Ovary (tissue), 9 donors: Measurements from ENCODE around the gene POU2AF3. TPM values are rescaled to one million over a fixed set of nuclear protein-coding genes. Genes with fewer than 3 reads are reported as not detected.

Source experiments
- DNase-seq, 5 donors: peaks; one replicate each; pipeline ENCODE4 v3.0.0-alpha.2; 2019 to 2020
- H3K27ac ChIP-seq, 2 donors: fragments of 200-600 bp; one replicate each; pipeline versions ENCODE4 v1.5.1 to v1.8.0; 2019 to 2022
- H3K27me3 ChIP-seq: fragments of 200-600 bp; one replicate; pipeline ENCODE4 v1.8.0; 2022
- H3K36me3 ChIP-seq: fragments of 200-600 bp; sonication (generic); one replicate; pipeline ENCODE4 v1.5.1; 2019
- H3K4me1 ChIP-seq: one replicate; pipeline ENCODE4 v1.8.1; 2013; ENCODE audit warnings: mild to moderate bottlenecking, moderate library complexity; ENCODE audit not compliant: insufficient read depth
- H3K4me3 ChIP-seq: fragments of 200-600 bp; sonication (generic); one replicate; pipeline ENCODE4 v1.5.1; 2017
- H3K9me3 ChIP-seq, 2 donors: fragments of 200-600 bp in 1 of 2; sonication (generic) in 1 of 2; one replicate each; pipeline versions ENCODE4 v1.5.1 to v1.8.1; 2013 to 2019; ENCODE audit warnings: mild to moderate bottlenecking in 1 of 2, moderate library complexity in 1 of 2
- EP300 ChIP-seq: sonication (generic); formaldehyde crosslinking; IDR thresholded peaks from one replicate; pipeline ENCODE4 v1.6.1; 2017; ENCODE audit warnings: antibody characterized with exemption
- POLR2A ChIP-seq: fragments of 450-650 bp; IDR thresholded peaks from one replicate; pipeline ENCODE4 v1.6.1; 2017; ENCODE audit warnings: antibody characterized with exemption, mild to moderate bottlenecking, moderate library complexity
- WGBS, 3 donors: extraction: QIAGEN DNeasy Blood & Tissue Kit in 1 of 3; methylation state at CpG; one replicate each; pipeline versions ENCODE4 v1.1.5 to v1.1.7; 2013 to 2017; 5-methylcytosine and 5-hydroxymethylcytosine counted together
- intact Hi-C, 4 donors: fragments of 100-400 bp; cut with DNase I; formaldehyde crosslinking; loops; one replicate each; pipeline versions ENCODE4 v1.11.0 to v1.15.1; 2022 to 2023
- polyA plus RNA-seq, 2 donors: library from polyadenylated mRNA; stranded (reverse); fragments of 200-250 nt in 1 of 2; fragments of 350-450 nt in 1 of 2; fragmentation: Illumina TruSeq in 1 of 2; extraction: RNeasy Lipid Tissue Mini Kit (QIAGEN cat#74804) in 1 of 2; gene quantifications; one replicate each; pipeline ENCODE4 v1.2.3, GENCODE V29; 2013 to 2014
- total RNA-seq, 7 donors: library from RNA; depleted of rRNA in 2 of 7; stranded (reverse); fragments of >200 nt in 2 of 7; fragmentation: NEBNext Ultra II Directional in 3 of 7; extraction: Animal tissue kit (Norgen Biotek cat#: 25700) in 3 of 7; gene quantifications; one replicate each; pipeline versions ENCODE4 v1.1.0 to v1.2.4, GENCODE V29; 2016 to 2023
- TF ChIP-seq, protein P1 (sequence below), 3 donors: fragments of 450-650 bp in 2 of 3; fragments of 200-600 bp in 1 of 3; IDR thresholded peaks; one replicate each; pipeline versions ENCODE4 v1.5.1 to v1.8.0; 2016 to 2022; ENCODE audit warnings: antibody characterized with exemption in 3 of 3, mild to moderate bottlenecking in 1 of 3
- donor health status: DM: no; HTN: no; CAD: no; lungs with moderate emphysema.
- donor health status: DM: no; HTN: no; CAD: no.
- donor health status: Bipolar disorder and iron deficiency.
- donor health status: DM: yes; HTN: yes; CAD: no.
- donor health status: DM: no; HTN: no; CAD: no.
- donor health status: DM: yes; HTN: yes; CAD: no.

Gene POU2AF3
- total and polyA plus RNA-seq, 9 donors = 2.1 to 11.8 (median 7.4) TPM

DNA sequence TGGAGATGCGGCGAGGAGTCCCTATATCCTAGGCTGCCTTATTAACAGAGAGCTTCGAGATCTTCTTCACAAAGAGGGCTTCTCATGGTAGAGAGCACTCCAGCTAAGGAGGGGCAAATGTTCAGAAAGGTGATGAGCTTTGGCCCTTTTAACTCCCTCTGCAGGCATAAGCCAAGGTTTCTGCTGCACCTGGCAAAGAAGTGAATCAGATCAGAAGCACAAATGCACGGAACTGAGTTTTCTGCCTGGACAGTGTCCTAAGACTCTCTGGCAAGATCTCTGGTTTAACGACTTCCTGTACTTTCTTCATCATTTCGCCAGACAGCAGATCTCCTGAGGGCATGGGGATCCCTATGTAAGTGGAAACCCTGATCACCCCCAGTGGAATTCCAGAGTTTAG is 37.2 kb downstream of the POU2AF3 start:
- H3K9me3 ChIP-seq = no peaks in the 10 kb centered on the region
- no peak for TF ChIP-seq EP300
- TF ChIP-seq, protein P1, sequence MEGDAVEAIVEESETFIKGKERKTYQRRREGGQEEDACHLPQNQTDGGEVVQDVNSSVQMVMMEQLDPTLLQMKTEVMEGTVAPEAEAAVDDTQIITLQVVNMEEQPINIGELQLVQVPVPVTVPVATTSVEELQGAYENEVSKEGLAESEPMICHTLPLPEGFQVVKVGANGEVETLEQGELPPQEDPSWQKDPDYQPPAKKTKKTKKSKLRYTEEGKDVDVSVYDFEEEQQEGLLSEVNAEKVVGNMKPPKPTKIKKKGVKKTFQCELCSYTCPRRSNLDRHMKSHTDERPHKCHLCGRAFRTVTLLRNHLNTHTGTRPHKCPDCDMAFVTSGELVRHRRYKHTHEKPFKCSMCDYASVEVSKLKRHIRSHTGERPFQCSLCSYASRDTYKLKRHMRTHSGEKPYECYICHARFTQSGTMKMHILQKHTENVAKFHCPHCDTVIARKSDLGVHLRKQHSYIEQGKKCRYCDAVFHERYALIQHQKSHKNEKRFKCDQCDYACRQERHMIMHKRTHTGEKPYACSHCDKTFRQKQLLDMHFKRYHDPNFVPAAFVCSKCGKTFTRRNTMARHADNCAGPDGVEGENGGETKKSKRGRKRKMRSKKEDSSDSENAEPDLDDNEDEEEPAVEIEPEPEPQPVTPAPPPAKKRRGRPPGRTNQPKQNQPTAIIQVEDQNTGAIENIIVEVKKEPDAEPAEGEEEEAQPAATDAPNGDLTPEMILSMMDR (IDR thresholded peaks at IDR 0.05) = no peak
- no peak for TF ChIP-seq POLR2A
- no peaks in the 10 kb centered on the region for H3K27me3 ChIP-seq
- no peak overlapping the region for H3K4me3 ChIP-seq
- H3K27ac ChIP-seq = no peak overlapping the region
- intact Hi-C loops = no loop called here
- DNase-seq = no peak
- H3K36me3 ChIP-seq = no peaks in the 10 kb centered on the region
- 75 to 82% (median 80%) methylated on average over 6 of the region's 6 CpGs for WGBS, 3 donors
- peaks cover 25% of the 10 kb centered on the region for H3K4me1 ChIP-seq

DNA sequence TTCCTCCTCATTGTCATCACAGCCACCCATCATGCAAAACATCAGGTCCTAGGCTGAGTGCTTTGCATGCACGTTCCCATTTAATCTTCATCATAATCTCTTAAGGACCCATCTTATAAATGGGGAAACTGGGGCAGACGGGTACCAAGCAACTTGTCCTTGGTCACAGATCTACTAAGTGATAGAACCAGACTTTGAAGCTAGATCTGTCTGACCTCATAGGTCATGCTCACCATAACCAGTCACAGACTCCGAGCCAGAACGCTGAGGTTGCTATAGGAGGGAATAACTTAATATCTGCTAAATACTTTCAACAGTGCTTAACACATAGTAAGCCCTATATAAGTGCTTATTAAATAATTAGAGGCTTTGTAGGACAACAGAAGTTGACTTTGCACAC is 37.7 kb downstream of the POU2AF3 start:
- no peaks in the 10 kb centered on the region for H3K9me3 ChIP-seq
- no peaks in the 10 kb centered on the region for H3K27me3 ChIP-seq
- H3K36me3 ChIP-seq = no peaks in the 10 kb centered on the region
- no peak for DNase-seq
- peaks cover 20% of the 10 kb centered on the region for H3K4me1 ChIP-seq
- H3K4me3 ChIP-seq = no peak overlapping the region
- WGBS, 3 donors = 80 to 91% (median 90%) methylated on average over 4 of the region's 4 CpGs
- intact Hi-C loops = no loop called here
- no peak overlapping the region for H3K27ac ChIP-seq
- TF ChIP-seq EP300 (no peak), POLR2A (no peak)
- TF ChIP-seq, protein P1 (IDR thresholded peaks at IDR 0.05) = no peak

- Histone ChIP-seq H3K4me1 (peaks cover 13% of the 10 kb centered on the region), H3K9me3 (no peaks in the 10 kb centered on the region), H3K36me3 (no peaks in the 10 kb centered on the region), H3K4me3 (no peak overlapping the region), H3K27me3 (no peaks in the 10 kb centered on the region), H3K27ac (no peak overlapping the region)
- no peak for TF ChIP-seq EP300
- TF ChIP-seq, protein P1 (IDR thresholded peaks at IDR 0.05) = no peak
- no peak for TF ChIP-seq POLR2A
- intact Hi-C loops = no loop called here
- DNase-seq = peak in 1 of 5 donors; percentile 57
- WGBS, 3 donors = 57 to 77% (median 71%) methylated on average over 2 of the region's 2 CpGs
Measured at GRCh38 chr11:111336582-111337256, 38.4 kb downstream of the POU2AF3 start.

DNA sequence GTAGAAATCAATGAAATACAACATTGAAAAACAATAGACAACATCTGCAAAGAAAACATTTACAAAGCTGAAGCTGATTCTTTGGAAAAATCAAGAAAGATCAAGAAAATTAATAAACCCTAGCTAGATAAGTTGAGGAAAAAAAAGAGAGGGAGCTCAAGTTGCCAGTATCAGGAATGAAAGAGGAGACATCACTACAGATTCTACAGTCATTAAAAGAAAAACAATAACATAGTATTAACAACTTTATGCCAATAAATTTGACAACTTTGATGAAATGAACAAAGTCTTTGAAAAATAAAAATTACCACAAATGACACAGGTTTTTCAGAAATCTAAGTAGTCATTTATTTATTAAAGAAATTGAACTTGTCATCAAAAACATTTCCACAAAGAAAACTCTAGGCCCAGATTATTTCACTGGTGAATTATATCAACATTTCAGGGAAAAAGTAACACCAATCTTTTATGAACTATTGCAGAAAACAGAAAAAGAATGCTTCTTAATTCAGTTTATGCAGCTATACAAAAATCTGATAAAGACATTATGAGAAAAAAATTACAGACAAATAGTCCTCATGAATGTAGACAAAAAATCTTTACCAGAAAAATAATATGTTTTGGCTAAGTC is 41.5 kb downstream of the POU2AF3 start:
- DNase-seq = no peak
- TF ChIP-seq EP300 = no peak
- TF ChIP-seq, protein P1 (IDR thresholded peaks at IDR 0.05) = no peak
- no peak for TF ChIP-seq POLR2A
- Histone ChIP-seq H3K36me3 (no peaks in the 10 kb centered on the region), H3K4me3 (no peak overlapping the region), H3K9me3 (no peaks in the 10 kb centered on the region), H3K27ac (no peak overlapping the region), H3K4me1 (peaks cover 4% of the 10 kb centered on the region), H3K27me3 (no peaks in the 10 kb centered on the region)
- intact Hi-C loops = no loop called here
